ENCODE measurements around the gene RBL1.
A peak's percentile ranks its signal among the peaks of the same experiment; 100 is the strongest.

Gene RBL1

DNA sequence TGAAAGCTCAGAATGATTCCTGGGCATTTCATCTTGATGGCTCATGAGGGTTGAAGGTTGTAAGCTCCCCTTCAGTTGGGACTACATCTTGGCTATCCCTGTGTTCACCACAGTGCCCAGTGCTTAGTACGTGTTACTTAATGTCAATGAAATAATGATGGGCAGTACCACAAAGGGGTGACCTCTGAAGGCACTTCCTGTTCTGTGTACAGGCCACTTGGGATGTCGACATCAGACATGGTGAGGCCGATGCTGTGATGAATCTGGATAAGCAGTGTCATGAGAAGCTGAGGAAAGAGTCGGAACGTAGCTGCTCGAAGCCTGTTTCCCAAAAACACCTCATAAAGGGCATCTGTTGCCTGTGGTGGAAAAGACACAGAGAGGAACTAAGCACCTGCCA, 27.6 kb upstream of the RBL1 start:
- TF ChIP-seq SPI1 (IDR thresholded peaks at IDR 0.05; ENCODE audit: borderline replicate concordance, low read depth) = peak; percentile 62
- TF ChIP-seq, protein P1, sequence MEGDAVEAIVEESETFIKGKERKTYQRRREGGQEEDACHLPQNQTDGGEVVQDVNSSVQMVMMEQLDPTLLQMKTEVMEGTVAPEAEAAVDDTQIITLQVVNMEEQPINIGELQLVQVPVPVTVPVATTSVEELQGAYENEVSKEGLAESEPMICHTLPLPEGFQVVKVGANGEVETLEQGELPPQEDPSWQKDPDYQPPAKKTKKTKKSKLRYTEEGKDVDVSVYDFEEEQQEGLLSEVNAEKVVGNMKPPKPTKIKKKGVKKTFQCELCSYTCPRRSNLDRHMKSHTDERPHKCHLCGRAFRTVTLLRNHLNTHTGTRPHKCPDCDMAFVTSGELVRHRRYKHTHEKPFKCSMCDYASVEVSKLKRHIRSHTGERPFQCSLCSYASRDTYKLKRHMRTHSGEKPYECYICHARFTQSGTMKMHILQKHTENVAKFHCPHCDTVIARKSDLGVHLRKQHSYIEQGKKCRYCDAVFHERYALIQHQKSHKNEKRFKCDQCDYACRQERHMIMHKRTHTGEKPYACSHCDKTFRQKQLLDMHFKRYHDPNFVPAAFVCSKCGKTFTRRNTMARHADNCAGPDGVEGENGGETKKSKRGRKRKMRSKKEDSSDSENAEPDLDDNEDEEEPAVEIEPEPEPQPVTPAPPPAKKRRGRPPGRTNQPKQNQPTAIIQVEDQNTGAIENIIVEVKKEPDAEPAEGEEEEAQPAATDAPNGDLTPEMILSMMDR (IDR thresholded peaks at IDR 0.05; ENCODE audit: insufficient read depth, low read length) = no peak
- peak; percentile 38 to 47 for DNase-seq (ENCODE audit: low read depth in 1 of 2, low spot score in 1 of 2)
- Histone ChIP-seq H3K4me3 (replicated peaks; ENCODE audit: insufficient read depth, low read length) (no peak overlapping the region), H3K27me3 (ENCODE audit: insufficient read depth, poor library complexity, severe bottlenecking) (no peaks in the 10 kb centered on the region), H3K27ac (replicated peaks) (no peak overlapping the region)

DNA sequence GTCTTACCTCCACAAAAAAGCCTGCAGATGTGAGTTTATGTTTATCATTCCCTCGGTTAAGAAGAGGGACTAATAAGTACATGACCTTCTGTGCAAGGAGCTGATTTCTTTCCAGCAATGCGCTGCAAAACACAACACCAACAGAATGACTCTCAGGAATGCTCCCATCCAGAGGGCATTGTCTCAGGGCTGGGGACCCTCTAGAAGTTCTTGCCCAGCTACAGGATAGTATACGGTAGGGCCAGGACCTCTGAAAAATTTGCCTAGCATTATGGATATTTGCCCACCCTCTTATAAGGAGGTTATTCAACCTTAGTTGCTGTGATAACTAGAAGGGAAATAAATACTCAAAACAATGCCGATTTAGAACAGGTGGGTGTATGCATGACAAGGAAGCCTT, 24.7 kb upstream of the RBL1 start:
- TF ChIP-seq, protein P2, sequence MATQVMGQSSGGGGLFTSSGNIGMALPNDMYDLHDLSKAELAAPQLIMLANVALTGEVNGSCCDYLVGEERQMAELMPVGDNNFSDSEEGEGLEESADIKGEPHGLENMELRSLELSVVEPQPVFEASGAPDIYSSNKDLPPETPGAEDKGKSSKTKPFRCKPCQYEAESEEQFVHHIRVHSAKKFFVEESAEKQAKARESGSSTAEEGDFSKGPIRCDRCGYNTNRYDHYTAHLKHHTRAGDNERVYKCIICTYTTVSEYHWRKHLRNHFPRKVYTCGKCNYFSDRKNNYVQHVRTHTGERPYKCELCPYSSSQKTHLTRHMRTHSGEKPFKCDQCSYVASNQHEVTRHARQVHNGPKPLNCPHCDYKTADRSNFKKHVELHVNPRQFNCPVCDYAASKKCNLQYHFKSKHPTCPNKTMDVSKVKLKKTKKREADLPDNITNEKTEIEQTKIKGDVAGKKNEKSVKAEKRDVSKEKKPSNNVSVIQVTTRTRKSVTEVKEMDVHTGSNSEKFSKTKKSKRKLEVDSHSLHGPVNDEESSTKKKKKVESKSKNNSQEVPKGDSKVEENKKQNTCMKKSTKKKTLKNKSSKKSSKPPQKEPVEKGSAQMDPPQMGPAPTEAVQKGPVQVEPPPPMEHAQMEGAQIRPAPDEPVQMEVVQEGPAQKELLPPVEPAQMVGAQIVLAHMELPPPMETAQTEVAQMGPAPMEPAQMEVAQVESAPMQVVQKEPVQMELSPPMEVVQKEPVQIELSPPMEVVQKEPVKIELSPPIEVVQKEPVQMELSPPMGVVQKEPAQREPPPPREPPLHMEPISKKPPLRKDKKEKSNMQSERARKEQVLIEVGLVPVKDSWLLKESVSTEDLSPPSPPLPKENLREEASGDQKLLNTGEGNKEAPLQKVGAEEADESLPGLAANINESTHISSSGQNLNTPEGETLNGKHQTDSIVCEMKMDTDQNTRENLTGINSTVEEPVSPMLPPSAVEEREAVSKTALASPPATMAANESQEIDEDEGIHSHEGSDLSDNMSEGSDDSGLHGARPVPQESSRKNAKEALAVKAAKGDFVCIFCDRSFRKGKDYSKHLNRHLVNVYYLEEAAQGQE (IDR thresholded peaks at IDR 0.05; ENCODE audit: insufficient replicate concordance, low read depth) = no peak
- TF ChIP-seq SPI1 (IDR thresholded peaks at IDR 0.05; ENCODE audit: borderline replicate concordance, low read depth) (no peak), GABPA (IDR thresholded peaks at IDR 0.05; ENCODE audit: low read depth) (no peak), POLR2AphosphoS5 (IDR thresholded peaks at IDR 0.05; ENCODE audit: low read depth) (no peak)
- TF ChIP-seq, protein P1 (IDR thresholded peaks at IDR 0.05; ENCODE audit: insufficient read depth, low read length) = no peak
- no peak overlapping the region for H3K27ac ChIP-seq (replicated peaks)
- H3K27me3 ChIP-seq (ENCODE audit: insufficient read depth, poor library complexity, severe bottlenecking) = no peaks in the 10 kb centered on the region
- no peak overlapping the region for H3K4me3 ChIP-seq (replicated peaks; ENCODE audit: insufficient read depth, low read length)
- no peak for DNase-seq (ENCODE audit: low read depth in 1 of 2, low spot score in 1 of 2)

DNA sequence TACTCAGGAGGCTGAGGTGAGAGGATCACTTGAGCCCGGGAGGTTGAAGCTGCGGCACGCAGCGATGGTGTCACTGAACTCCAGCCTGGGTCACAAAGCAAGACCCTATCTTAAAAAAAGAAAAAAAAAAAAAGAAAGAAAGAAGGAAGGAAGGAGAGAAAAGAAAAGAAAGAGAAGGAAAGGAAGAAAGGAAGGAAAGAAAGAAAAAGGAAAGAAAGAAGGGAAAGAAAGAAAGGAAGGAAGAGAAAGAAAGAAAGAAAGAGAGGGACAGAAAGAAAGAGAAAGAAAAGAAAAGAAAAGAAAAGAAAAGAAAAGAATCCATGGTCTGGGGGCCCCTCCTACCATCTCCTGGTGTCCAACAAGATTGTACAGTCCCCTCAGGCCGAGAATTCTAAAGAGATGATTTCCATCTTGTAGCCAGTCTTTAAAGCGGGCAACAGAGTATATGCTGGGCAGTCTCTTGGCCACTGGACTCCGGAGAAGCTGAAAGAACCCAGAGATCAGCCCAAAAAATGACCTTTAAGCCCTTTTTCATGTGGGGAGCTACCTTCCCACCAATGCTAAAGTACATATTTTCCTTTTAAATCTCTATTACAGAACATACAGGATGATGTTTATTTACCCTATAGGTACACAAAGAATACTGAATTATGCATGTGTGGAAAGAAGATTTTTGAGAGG, 23.7 kb upstream of the RBL1 start:
- TF ChIP-seq, protein P2 (IDR thresholded peaks at IDR 0.05; ENCODE audit: insufficient replicate concordance, low read depth) = no peak
- TF ChIP-seq POLR2AphosphoS5 (IDR thresholded peaks at IDR 0.05; ENCODE audit: low read depth) (no peak), SPI1 (IDR thresholded peaks at IDR 0.05; ENCODE audit: borderline replicate concordance, low read depth) (no peak)
- Histone ChIP-seq H3K4me3 (replicated peaks; ENCODE audit: insufficient read depth, low read length) (no peak overlapping the region), H3K27ac (replicated peaks) (no peak overlapping the region), H3K27me3 (ENCODE audit: insufficient read depth, poor library complexity, severe bottlenecking) (no peaks in the 10 kb centered on the region)
- DNase-seq (ENCODE audit: low read depth in 1 of 2, low spot score in 1 of 2) = no peak

DNA sequence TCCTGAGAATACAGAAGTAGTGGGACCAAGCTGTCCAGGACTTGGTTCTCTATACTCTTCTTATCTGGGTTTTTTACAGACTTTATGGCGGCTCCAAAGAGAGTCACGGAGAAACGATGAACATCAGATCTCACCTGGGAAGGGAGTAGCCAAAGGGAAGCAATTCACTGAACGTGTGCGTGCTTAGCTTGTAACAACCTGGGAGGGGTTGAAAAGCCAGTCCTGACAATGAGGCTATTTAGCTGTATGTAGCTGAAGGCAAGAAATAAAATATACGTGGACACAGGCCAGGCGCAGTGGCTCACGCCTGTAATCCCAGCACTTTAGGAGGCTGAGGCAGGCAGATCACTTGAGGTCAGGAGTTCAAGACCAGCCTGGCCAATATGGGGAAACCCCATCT, 18.2 kb upstream of the RBL1 start:
- no peak for TF ChIP-seq SPI1 (IDR thresholded peaks at IDR 0.05; ENCODE audit: borderline replicate concordance, low read depth)
- TF ChIP-seq, protein P1 (IDR thresholded peaks at IDR 0.05; ENCODE audit: insufficient read depth, low read length) = no peak
- TF ChIP-seq GABPA (IDR thresholded peaks at IDR 0.05; ENCODE audit: low read depth) = no peak
- H3K4me3 ChIP-seq (replicated peaks; ENCODE audit: insufficient read depth, low read length) = no peak overlapping the region
- no peaks in the 10 kb centered on the region for H3K27me3 ChIP-seq (ENCODE audit: insufficient read depth, poor library complexity, severe bottlenecking)
- DNase-seq (ENCODE audit: low read depth in 1 of 2, low spot score in 1 of 2) = no peak
- no peak overlapping the region for H3K27ac ChIP-seq (replicated peaks)
